SHP77 (cell line): Measurements from ENCODE around the gene RNASET2.

Source experiments
- DNase-seq, 2 experiments: peaks; one replicate each; lab custom pipeline; 2025; lab: John Stamatoyannopoulos, UW

The RNASET2 gene

GRCh38 chr6:166956444-166957086 is at the start of gene RNASET2:
Gene RNASET2, minus strand, starts transcription at chr6:166956550. Its CDS starts 368 bp downstream, at chr6:166956182.
- peak; percentile 84 to 85 for DNase-seq

GRCh38 chr6:167005350-167006159 is 49.2 kb upstream of the RNASET2 start:
- no peak for DNase-seq

GRCh38 chr6:167000759-167001158 is 44.4 kb upstream of the RNASET2 start:
- DNase-seq: no peak

GRCh38 chr6:166999884-167000253 is 43.5 kb upstream of the RNASET2 start:
- DNase-seq: no peak

GRCh38 chr6:166999145-166999883 is 43.0 kb upstream of the RNASET2 start, which contains the start of gene CEP43:
Gene CEP43, plus strand, starts transcription at chr6:166999397. Its CDS starts 16 bp downstream, at chr6:166999413.
- peak; percentile 87 to 91 for DNase-seq

- DNase-seq: no peak
Measured at GRCh38 chr6:166998256-166999144, 42.1 kb upstream of the RNASET2 start.

- DNase-seq: peak; percentile 22 to 63
Measured at GRCh38 chr6:166997768-166998255, 41.5 kb upstream of the RNASET2 start.

- no peak for DNase-seq
Measured at GRCh38 chr6:166997348-166997747, 41.0 kb upstream of the RNASET2 start.

GRCh38 chr6:166996406-166996805 is 40.1 kb upstream of the RNASET2 start:
- DNase-seq: no peak

- peak; percentile 16 to 18 for DNase-seq
Measured at GRCh38 chr6:166989427-166990032, 33.2 kb upstream of the RNASET2 start.

GRCh38 chr6:166988674-166989201 is 32.4 kb upstream of the RNASET2 start:
- no peak for DNase-seq

GRCh38 chr6:166987930-166988329 is 31.6 kb upstream of the RNASET2 start:
- DNase-seq: no peak

GRCh38 chr6:166987448-166987847 is 31.1 kb upstream of the RNASET2 start:
- no peak for DNase-seq

GRCh38 chr6:166980738-166981137 is 24.4 kb upstream of the RNASET2 start:
- DNase-seq: no peak

GRCh38 chr6:166977621-166978525 is 21.5 kb upstream of the RNASET2 start:
- DNase-seq: no peak

- DNase-seq: no peak
Measured at GRCh38 chr6:166976636-166977035, 20.3 kb upstream of the RNASET2 start.

- DNase-seq: no peak
Measured at GRCh38 chr6:166972101-166972500, 15.8 kb upstream of the RNASET2 start.

- DNase-seq: no peak
Measured at GRCh38 chr6:166971271-166971670, 14.9 kb upstream of the RNASET2 start.

GRCh38 chr6:166970776-166971175 is 14.4 kb upstream of the RNASET2 start:
- no peak for DNase-seq

GRCh38 chr6:166970091-166970490 is 13.7 kb upstream of the RNASET2 start:
- no peak for DNase-seq
